Stimulated activated CD4-positive, alpha-beta T cell treated with anti-CD3 and anti-CD28 coated beads, Interleukin-12 subunit alpha, Interleukin-12 subunit beta, amount 100 ng/mL, for 4 hours (primary cell): ENCODE results near the gene RUFY3.

Source experiments
- DNase-seq: peaks from one replicate; pipeline ENCODE4 v3.0.0-alpha.2; 2020

RUFY3 gene

DNA sequence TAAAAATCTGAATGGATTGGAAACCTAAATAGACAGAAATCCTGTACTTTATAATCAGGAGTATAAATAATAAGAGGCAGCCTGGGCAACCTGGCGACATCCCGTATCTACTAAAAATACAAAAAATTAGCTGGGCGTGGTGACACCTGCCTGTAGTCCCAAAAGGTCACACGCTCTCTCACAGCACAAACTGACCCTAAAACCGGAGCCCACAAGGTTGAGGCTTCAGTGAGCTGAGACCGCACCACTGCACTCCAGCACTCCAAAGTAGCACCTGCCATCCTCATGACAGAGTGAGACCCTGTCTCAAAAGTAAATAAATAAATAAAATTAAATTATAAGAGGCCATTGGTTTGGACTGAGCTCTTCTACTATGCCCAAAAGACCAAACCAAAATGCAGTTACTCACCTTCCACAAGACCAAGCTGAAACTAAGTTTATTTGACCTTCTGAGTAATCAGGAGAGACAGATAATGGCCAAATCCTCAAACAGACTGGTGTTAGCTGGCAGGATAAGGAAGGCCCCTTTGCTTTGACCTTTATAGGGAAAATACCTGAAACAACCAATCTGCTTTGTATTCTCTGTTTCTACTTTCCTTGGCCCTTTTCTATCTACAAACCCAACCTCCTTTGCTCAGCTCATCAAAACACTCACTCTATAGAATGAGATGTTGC, 121.1 kb downstream of the RUFY3 start:
- no peak for DNase-seq

DNA sequence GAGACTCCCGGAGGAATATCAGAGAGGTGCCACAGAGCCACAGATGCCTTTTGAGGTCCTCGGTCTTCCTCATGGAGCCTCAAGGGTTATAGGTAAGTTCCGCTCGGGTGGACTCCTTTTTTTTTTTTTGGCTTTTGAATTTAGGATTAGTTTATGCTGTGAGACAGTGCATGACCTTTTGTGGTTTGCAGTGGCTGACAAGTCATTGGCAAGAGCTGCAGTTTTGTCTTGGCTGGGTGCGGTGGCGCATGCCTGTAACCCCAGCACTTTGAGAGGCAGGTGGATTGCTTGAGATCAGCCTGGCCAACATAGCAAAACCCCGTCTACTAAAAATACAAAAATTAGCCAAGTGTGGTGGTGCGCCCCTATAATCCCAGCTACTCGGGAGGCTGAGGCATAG, 122.4 kb downstream of the RUFY3 start:
- no peak for DNase-seq

DNA sequence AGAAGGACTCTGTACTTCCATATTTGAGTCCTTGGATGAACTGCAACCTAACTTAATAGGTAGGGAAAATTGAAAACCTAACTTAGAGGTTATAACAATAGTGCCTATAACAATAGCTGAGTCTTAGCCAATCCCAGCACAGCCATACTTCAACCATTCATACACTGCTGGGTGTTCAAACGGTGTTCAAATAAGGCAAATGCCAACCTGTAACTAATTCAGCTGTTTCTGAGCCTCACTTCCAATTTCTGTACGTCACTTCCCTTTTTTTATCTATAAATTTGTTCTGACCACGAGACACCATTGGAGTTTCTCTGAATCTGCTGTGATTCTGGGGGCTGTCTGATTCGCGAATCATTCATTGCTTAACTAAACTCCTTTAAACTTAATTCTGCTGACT, 127.5 kb downstream of the RUFY3 start:
- no peak for DNase-seq

DNA sequence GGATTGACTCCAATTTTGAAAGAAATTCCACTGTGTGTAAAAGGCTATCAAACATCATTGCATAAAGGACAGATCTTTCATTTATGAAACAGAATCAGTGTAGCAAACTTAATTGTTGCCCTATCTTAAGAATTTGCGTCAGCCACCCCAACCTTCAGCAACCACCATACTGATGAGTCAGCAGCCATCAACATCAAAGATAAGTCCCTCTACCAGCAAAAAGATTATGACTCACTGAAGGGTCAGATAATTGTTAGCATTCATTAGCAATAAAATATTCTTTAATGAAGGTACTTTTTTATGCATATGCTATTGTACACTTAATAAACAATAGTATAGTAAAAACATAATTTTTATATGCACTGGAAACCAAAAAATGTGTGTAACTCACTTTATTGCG, 133.7 kb downstream of the RUFY3 start:
- no peak for DNase-seq
